Panc1 (cell line): ENCODE results near the gene ATF6B.
A peak's percentile ranks its signal among the peaks of the same experiment; 100 is the strongest.

Experiments
- CTCF ChIP-seq: fragments of 450-650 bp; IDR thresholded peaks from 2 replicates; pipeline ENCODE4 v1.5.1; 2017; ENCODE audit warnings: mild to moderate bottlenecking
- POLR2AphosphoS5 ChIP-seq: IDR thresholded peaks from 2 replicates; pipeline ENCODE4 v1.6.1; 2012; ENCODE audit warnings: mild to moderate bottlenecking, low read depth, low read length, moderate library complexity
- SIN3A ChIP-seq: IDR thresholded peaks from 2 replicates; pipeline ENCODE4 v1.6.1; 2012; ENCODE audit warnings: low read depth, mild to moderate bottlenecking, low read length, moderate library complexity, borderline replicate concordance; ENCODE audit not compliant: insufficient read depth

DNA sequence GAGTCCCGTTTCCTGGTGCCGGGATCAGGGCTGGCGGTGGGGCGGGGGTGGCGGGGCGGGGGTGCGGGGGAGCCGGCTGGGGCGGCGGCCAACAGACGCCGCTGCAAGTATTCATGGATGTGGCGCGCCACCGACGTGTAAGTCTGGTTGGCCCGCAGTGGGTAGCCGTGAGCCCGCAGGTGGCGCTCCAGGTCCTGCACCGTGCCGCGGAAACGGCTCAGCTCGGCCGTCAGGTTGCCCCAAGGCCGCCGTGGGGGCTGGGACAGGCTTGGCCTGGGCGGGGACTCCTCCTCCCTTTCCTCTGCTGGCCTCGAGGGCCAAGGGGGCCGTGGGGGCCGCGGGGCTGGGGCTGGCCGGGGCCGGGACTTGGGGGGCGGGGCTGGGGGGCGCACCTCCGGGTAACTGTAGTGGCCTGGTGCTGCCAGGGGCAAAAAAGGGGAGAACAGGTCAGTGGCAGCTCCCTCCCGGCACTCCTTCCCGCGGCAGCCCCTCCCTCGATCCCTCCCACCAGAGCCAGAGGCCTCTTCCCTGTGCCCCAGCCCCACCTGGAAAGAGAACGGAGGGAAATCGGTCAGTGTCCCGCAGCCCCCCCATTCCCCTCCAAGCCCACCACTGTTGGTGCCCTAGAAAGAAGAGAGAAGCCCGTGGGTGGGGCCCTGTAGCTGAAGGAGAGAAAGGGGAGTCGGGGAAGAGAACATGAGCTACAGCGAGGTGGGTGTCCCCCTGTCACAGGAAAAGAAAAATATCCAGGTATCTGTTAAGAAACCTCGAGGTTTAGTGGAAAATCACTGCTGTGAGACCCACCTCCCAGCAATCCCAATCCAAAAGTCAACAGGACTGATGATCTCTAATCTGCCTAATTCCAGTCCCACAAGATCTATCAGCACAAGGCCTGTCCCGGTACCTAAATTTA lies 40.2 kb downstream of the ATF6B start:
- peak; percentile 85 for TF ChIP-seq CTCF
- TF ChIP-seq POLR2AphosphoS5: no peak
- no peak for TF ChIP-seq SIN3A
